ENCODE results near the gene STAB1.

STAB1 gene

DNA sequence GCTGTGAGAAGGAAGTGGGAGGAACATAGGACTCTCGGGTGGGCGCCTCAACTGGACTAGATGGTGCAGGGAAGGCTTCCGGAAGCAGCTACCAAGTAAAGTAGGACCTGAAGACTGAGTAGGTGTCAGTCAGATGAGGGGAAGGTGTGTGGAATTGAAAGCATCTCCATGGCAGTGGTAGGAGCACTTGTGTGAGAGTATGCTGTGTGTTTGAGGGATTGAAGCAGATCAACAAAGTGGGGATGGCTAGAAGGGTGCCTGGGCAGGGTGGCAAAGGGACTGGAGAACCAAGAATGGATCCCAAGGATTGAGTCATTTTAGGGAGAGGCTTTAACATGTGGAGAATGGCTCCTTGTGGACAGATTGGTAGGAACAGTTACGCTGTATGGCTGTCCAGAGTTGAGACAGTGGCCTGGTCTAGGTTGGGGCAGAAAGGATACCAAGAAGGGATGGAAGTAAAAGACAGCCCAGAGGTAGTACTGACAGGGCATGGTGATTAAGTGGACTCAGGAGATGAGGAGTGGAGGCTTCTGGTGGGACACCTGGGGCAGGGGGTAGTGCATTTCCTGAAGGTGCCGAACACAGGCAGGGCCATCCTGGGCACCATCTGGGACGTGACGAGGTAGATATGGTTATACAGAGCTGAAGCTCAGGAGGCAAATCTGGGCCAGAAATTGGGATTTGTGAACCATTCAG, 42.7 kb downstream of the STAB1 start:
- DNase-seq: peak; percentile 12

DNA sequence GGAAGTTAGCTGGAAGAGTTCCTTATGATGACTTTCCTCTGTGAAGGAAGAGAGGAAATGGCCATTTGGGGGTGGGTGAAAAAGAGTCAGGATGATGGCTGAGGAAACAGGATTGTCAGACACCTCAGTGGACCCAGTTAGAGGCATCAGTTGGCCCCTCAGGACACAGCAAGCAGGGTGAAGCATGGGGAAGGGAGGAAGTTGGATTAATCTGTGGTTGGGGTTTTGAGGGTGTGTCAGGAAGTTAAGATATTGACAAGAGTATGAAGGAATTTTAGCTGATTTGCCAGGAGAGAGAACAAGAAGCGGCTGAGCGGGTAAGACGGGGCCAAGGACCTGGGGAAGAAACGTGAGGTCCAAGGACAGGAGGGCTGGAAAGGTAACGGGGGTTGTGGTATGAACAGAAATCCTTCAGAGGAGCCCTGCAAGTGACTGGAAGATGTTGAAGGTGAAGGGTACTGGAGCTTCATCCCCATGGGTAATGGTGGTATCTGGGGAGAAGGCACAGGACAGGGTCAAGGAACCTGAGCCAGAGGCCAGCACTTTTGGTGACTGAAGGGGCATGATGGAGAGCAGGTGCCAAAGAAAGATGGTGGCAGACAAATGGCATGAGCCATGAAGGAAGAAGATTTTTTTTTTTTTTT, 44.0 kb downstream of the STAB1 start:
- DNase-seq: no peak

DNA sequence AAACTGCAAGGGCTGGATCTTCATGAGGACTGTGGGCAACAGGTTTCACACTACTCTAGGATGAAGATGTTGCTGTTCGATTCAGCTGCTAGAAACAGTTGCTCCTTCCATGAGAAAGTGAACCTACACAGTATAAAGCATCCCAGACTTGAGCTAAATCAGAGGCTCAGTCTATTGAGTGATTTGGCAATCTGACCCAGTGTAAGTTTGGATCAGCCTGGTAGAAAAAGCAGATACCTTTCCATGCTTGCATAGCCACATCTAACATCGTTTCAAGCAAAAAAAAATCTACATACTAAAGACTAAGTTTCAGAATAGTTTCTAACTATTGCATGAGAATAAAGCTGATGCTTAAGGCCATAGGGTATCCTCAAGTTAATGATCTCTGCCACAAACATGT, 45.9 kb downstream of the STAB1 start:
- DNase-seq: no peak

DNA sequence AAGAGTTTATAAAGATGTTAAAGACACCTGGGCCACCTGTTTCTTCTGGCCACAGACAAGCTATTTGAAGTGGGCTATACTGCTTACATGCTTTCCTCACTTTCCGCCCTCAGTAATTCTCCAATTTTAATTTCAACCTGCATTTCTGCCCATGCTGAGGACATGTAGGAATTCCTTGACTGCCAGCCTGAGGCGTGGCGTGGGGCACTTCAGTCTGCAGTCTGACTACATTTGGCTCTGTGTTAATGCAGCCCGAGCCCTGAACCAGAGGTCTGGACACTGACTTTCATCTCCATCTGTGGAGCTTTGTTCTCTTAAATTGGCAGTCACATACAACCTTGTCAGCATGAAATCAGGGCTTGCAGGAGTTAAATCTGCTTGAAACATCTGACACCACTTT, 49.8 kb downstream of the STAB1 start:
- no peak for DNase-seq

DNA sequence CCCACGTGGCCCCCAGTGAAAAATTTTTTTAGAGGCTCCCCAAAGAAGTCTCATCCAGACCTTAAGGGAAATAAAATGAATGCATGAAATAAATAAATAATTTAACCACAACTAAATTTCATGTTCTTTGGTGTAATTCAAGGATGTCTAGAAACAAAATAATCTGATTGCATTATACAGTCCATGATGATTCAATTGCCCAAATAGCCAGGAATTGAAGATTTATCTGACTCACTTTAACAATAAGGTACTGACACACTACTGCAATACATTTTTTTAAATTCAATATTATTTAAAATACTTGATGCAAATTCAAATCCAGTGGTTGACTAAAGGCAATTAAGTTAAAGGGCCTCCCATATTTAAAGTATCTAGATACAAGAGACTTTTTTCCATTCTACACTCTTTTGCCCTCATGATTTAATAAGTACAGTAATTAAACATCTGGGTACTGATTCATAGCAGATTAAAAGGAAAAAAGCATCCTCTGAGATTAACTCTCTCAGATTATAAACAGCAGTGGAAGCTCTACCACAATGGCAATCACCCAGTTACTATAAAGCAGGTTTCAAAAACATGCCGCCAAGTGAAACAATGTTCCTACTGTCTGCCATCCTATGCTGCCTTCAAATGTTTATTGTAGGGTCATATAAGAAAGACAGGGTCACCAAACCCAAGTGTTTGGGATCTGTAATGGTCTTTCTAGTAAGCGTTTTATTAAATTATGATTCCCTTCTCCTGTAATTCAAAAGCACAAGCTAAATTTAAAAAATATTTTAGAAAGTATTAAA, 51.2 kb downstream of the STAB1 start:
- no peak for DNase-seq

DNA sequence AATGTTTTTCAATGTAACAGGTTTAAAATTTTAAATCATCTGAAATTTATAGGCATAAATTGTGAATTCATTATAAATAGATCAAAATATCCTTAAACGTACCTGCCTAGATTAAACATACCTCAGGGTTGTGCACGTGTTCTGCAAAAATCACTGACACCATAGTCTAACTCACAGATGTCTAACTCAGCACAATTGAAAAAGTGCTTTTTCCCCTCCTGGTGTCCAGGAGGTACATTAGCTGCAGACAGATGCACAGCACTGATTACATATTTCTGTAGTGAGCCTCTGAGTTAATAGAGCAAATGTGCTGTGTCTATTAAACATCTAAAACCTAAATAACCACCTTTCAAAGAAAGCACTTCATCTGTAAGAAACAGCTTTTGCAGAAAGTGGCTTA, 52.0 kb downstream of the STAB1 start:
- no peak for DNase-seq

DNA sequence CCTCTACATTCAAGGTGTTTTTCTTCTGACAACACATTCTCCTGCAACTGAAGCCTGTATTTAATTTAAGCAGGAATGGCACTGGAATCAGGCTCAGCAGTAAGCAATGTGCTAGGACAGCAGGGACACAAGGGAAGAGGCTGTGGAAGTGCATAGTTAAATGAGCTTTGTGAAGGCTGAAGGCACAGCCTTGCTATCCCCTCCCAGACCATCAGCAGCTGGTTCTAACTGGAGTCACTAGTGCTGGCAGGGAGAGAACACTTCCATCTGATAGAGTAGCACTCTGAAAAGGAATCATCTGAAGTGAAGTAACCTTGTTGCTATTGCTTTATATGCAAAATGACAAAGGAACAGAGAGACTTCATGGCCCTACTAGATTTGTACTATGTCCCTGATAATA, 56.0 kb downstream of the STAB1 start:
- no peak for DNase-seq

DNA sequence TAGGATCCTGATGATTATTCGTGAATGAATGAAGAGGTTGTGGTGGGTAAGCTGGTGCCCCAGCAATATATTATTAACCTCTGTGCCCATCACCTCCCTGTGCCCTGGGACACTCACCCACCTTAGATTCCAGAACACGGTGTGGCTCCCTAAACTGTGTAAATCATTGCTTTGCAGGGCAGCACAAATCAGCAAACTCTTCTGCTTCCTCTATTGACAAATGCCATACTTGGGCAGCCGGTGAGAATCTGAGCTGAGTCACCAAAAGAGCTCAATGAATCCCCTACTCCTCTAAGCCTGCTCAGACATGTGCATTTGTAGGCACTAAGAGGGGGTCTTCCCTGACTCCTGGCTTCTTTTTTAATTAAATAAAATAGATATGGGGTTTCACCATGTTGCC, 57.0 kb downstream of the STAB1 start:
- no peak for DNase-seq

DNA sequence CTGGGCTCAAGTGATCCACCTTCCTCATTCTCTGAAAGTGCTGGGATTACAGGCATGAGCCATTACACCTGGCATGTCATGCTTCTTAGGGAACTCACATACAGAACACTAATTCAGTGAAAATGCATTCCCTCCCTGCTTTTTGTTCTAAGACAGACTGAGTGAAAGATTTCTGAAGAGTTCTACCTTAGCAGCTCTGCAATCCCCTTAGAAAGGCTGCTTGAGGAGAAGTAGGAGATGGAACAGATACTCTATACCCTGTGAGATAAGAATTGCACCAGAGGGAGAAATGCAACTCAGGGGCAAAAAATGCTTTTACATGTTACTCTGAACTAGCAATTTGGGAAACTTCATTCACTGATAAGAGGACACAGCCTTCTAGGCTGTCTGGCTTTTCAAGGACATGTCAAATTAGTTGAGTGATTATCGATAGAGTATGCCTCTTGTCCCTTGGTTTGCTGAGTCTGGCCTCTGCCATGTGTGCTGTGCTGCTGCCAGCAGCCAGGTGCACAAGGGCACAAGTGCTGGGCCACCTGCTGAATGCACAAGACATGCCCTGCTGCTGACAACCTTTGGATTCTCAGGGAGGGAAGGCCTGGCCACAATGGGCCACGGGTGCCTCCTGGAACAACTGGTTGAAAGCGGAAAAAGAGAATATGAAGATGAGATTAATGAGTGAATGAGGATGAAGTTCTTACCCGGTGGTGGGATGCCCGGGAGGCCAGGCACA, 59.1 kb downstream of the STAB1 start:
- no peak for DNase-seq

DNA sequence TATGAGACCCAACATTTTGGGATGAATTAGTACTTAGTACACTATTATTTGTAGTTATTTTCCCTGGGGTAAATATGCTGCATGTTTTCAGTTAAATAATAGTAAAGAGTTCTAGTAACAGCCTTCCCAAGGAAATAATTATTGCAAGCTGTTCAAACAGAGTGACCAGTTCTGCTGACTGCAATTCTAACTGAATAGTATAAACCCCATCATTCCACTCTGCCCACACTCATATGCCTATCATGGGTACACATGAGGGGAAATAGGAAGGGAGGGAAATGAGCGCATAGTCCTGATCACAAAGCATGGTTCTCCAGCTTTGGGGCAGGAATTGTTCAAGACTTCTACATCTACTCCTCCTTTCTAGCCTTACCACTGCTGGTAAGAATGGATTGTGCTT, 59.9 kb downstream of the STAB1 start:
- no peak for DNase-seq

DNA sequence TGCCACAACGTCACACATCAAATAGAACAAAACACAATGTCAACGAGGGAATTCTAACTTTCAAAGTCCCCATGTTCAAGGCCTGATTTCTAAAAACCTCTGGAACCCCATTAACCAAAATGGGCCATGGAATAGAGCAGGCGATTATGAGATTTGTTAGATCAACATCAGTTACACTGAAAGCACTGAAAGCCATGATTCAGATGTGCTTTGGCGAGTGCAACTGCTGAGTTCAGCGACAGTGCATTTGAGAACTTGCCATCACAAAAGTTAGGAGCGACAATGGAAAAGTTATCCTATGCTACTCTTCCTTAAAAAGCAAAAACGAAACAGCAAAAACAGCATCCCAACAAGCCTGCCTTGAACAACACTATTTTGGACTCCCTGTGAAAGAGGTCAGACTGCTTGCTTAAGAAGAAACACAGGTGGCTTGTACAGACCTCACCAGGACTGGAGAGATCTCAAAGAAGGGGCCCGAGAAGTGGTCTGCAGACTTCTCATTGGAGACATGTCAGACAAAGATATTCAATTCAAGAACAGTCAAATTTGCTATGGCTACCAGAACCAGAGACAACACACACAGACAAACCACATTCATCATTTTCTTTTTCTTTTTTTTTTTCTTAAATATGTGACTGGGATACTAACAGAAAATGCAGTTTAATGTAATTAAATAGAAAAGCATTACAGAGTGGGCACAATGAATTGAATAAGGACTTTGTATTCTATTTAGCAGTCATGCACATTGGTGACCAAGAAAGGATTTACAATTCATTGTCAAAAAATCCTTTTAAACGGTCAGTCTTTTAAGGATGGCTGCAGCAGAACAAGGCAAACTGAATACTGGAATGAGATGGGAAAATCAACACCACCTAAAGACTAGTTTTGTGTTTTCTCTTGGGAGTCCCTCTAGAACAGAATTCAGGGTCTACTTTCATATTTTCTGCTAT, 62.1 kb downstream of the STAB1 start:
- no peak for DNase-seq

DNA sequence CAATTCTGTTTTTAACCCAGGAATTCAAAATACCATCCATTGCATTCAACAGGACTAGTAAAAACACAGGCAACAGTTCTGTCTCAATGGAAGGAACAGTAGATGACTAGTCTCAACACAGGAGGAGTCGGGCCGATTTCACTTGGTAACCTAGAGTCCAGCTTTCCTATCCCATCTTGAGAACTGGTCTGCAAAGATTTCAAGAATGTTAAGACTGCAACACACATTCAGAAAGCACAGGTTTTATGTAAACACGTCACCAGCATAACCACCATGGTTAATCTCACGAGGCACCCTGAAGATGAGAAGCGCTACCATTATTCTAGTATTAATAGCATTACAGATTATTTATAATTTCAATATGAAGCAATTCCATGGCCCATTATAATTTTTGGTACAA, 63.3 kb downstream of the STAB1 start:
- DNase-seq: no peak

DNA sequence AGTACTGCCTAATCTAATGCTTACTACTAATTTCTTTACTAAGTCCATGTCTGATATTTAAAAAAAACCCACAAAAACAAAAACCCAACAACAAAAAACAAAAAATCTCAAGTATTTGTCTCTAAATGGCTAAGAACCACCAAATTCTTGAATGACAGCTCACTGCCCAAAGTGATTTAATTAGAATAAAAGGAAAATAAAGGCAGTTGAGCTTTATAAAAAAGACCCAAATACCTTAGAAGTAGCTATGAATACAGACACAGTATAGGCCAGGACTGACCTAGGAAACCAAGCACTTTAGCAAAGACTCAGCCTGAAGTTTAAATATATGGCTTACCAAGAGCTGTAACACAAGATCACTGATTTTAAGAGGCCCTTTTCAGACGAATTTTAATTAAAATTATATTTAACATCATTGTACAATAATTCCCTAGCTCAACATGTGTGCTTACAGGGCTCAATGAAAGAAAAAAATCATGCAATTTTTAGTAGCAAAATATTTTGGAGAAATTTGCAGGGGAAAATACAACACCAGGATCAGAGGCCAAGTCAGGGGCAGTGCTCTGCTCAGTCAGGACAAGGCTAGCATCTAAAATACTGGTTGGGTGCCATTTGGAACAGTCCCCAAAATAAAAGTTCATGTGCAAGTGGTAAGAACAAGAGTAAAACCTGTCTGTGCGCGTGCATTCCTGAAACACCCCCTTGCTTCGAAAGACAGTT, 66.0 kb downstream of the STAB1 start:
- DNase-seq: no peak

DNA sequence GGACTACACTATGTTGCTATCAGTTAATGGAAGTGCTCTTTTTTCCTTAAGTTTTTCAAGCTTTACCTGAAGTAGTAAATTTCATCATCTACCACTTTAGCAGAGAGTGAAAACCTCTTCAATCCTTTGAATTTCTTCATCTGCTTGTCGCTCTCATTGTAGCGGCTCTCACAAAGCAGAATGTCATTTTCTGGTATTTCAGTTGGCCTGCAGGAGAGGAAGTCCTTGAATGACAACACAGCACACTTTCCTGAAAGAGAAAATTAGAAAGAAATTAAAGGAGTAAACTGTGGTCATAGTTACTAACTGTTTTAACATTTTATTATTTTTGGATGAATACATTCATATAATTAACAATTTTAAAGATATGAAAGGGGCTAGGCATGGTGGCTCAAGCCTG, 68.8 kb downstream of the STAB1 start:
- no peak for DNase-seq

DNA sequence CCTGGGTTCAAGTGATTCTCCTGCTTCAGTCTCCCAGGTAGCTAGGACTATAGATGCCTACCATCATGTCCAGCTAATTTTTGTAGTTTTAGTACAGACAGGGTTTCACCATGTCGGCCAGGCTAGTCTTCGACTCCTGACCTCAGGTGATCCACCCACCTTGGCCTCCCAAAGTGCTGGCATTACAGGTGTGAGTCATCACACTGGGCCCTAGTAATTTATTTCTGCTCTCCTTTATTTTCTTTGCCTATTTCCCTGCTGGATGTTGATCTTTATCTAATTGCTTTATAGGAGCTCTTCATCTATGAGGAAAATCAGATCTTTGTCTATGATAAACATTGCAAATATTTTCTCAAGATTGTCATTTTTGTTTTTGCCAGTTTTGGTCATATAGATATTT, 72.9 kb downstream of the STAB1 start:
- no peak for DNase-seq

DNA sequence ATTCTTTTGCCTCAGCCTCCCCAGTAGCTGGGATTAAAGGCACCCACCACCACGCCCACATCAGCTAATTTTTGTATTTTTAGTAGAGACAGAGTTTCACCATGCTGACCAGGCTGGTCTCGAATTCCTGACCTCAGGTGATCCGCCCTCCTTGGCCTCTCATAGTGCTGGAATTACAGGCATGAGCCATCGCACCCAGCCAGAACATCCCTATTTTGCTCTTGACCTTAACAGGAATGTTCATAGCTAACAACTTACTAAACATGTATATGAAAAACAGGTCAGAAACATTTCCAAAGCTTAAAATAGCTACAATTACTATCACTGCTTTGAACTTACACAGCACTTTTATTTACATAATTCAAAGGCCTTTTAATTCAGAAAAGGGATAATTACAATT, 74.9 kb downstream of the STAB1 start:
- DNase-seq: no peak

DNA sequence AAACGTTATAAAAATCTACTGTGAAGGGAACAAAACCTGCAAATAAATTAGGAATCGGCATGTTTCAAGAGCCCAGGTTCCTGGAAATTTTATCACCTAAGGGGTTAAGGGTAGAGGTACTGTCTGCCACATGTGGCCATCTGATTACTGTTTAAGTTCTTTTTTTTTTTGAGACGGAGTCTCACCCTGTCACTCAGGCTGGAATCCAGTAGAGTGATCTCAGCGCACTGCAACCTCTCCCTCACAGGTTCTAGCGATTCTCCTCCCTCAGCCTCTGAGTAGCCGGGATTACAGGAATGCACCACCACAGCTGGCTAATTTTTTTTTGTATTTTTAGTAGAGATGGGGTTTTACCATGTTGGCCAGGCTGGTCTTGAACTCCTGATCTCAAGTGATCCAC, 77.1 kb downstream of the STAB1 start:
- no peak for DNase-seq

All from activated CD4-positive, alpha-beta T cell treated with anti-CD3 and anti-CD28 coated beads, Interleukin-10, Interleukin-2, amounts not matched to agents 100 ng/mL and 50 ng/mL, durations not matched to agents 16 hours and 8 hours (primary cell).